BLaER1 treated with 17β-estradiol and CSF1 and Interleukin-3, amounts not matched to agents 10 nM and 100 nM (cell line): ENCODE data around the gene CHAC1.

Experiments used
- H3K27ac ChIP-seq, 11 experiments: shearing (Covaris generic); formaldehyde crosslinking; 2 replicates each; pipeline ENCODE4 v1.8.1; 2022
- H3K27me3 ChIP-seq, 11 experiments: shearing (Covaris generic); formaldehyde crosslinking; 2 replicates each; pipeline ENCODE4 v1.8.1; 2022
- H3K36me3 ChIP-seq, 11 experiments: shearing (Covaris generic); formaldehyde crosslinking; 2 replicates each; pipeline ENCODE4 v1.8.1; 2022
- H3K4me1 ChIP-seq, 10 experiments: shearing (Covaris generic); formaldehyde crosslinking; 2 replicates each; pipeline ENCODE4 v1.8.1; 2022
- H3K4me2 ChIP-seq, 11 experiments: shearing (Covaris generic); formaldehyde crosslinking; 2 replicates each; pipeline ENCODE4 v1.8.1; 2022
- H3K4me3 ChIP-seq, 10 experiments: shearing (Covaris generic); formaldehyde crosslinking; 2 replicates each; pipeline ENCODE4 v1.8.1; 2022
- H3K9ac ChIP-seq, 11 experiments: shearing (Covaris generic); formaldehyde crosslinking; 2 replicates each; pipeline ENCODE4 v1.8.1; 2022
- H3K9me3 ChIP-seq, 11 experiments: shearing (Covaris generic); formaldehyde crosslinking; replicated peaks in 1 of 11; 2 replicates each; pipeline ENCODE4 v1.8.1; 2022
- H4K20me1 ChIP-seq, 11 experiments: shearing (Covaris generic); formaldehyde crosslinking; 2 replicates each; pipeline ENCODE4 v1.8.1; 2022
- Cebpa-rat ChIP-seq, 11 experiments: shearing (Covaris generic); IDR thresholded peaks; 2 replicates each; pipeline ENCODE4 v1.8.1; 2022

Gene CHAC1

DNA sequence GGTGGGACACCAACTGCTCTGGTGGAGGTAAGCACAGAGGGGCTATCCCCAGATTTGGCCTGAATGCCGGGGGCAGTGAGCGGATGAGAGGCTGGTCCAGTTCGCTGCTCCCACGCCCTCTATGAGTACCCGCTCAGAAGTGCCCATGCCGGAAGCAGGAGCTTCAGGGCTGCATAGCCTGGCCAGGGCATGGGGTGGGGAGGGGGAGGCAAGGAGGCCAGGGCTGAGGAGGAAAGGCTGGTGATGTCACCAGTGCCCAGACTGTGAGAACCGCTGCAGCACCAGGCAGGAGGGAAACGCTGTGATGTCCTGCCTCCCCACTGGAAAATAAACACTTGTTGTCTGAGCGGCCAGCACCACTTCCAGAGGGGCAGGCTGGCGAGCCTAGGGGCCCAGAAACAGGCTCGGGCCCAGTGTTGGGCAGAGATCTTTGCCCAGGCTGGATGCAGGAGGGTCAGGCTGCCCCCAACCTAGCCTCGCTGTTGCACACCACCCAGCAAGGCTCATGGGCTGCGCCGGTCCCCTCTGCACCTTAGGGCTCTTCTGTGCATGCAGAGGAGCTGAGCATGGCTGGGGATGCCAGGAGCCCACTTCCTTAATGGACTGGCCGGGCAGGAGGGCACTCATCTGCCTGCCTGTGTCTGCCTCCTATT lies 35.0 kb upstream of the CHAC1 start:
- H3K27me3 ChIP-seq = peaks cover 0 to 22% (median 8%) of the 10 kb centered on the region in 11 experiments; a peak in 17 of 22 replicates
- H3K36me3 ChIP-seq = no peaks in the 10 kb centered on the region
- peak overlapping the region in 6 of 11 experiments; percentile 3 to 52 (median 30); a peak in 7 of 22 replicates for H3K9ac ChIP-seq
- H3K4me2 ChIP-seq = peak overlapping the region; percentile 57 to 92 (median 70)
- no peaks in the 10 kb centered on the region for H4K20me1 ChIP-seq
- no peak for TF ChIP-seq Cebpa-rat (IDR thresholded peaks at IDR 0.05)
- H3K27ac ChIP-seq = peak overlapping the region in 4 of 11 experiments; percentile 7 to 51 (median 22); a peak in 5 of 22 replicates
- no peaks in the 10 kb centered on the region for H3K9me3 ChIP-seq
- H3K4me3 ChIP-seq = no peak overlapping the region
- peaks cover 20 to 69% (median 64%) of the 10 kb centered on the region in 10 experiments; a peak in 19 of 20 replicates for H3K4me1 ChIP-seq

DNA sequence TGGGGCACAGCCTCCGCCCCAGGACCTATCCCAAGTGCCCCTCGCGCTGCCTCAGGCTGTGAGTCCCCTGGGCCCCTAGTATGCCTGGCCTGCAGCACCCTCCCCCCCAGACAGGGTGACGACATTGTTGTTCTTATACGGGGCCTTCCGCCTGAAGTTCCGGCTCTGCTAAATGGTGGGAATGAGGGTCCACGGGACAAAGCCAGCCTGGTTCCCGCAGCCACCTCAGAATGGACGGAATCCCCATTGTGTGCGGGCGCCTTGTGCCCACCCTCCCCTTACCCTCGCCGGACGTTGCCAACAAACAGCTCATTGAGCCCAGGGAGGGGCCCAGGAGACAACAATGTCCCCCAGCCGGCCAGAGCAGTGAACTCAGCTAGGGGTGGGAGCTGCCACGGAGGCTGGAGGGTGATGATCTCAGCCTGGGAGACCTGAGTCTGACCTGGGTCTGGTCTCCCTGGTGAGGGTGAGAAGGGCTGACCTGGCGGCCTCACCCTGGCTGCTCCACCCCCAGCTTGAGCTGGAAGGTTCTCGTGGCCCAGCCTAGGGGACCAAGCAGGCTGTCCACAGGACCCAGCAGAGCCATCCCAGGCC lies 34.4 kb upstream of the CHAC1 start:
- Histone ChIP-seq H3K27me3 (peaks cover 2 to 29% (median 14%) of the 10 kb centered on the region in 11 experiments; a peak in 21 of 22 replicates), H3K4me1 (peaks cover 20 to 70% (median 64%) of the 10 kb centered on the region in 10 experiments; a peak in 19 of 20 replicates), H3K9ac (0 out of 22 replicates have a peak overlapping the region, but pooled peaks of 1 of the 11 experiments have one; percentile 31), H3K9me3 (no peaks in the 10 kb centered on the region), H3K4me2 (peak overlapping the region in 9 of 11 experiments; percentile 59 to 92 (median 70); a peak in 10 of 22 replicates), H3K27ac (no peak overlapping the region; a peak in 1 of 22 replicates), H4K20me1 (no peaks in the 10 kb centered on the region), H3K4me3 (no peak overlapping the region), H3K36me3 (no peaks in the 10 kb centered on the region)
- TF ChIP-seq Cebpa-rat (IDR thresholded peaks at IDR 0.05) = no peak

DNA sequence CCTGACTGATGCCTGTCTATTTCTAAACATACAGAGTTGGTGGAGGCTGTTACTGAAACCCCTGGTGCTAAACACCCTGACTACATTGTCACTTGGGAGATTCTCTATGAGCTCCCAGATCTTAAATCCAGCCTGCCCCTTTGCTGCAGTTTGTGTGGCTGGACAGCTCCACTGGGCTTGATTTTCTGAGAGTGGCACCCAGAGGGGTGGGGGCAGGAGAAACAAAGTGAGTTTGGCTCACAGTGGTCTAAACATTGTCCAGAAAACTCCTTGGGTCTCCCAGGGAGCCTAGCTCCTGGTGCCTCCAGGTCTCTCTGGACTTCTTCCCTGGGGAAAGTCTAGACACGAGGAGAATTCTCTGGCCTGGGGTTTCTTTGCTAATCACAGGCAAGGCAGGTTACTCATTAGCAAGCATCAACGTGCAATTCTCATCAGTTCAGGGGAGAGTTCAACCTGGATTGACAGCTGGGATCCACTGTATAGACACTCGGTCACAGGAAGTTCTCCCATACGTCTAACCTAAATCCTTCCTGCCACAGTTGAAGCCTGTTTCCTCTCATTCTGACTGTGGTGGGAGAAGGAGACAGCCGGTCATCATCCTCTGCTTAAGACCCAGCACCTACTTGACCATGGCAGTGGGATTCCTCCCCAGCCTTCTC lies 31.2 kb upstream of the CHAC1 start:
- Histone ChIP-seq H4K20me1 (peaks cover 0 to 17% (median 5%) of the 10 kb centered on the region in 11 experiments; a peak in 7 of 22 replicates), H3K9me3 (no peaks in the 10 kb centered on the region), H3K4me3 (no peak overlapping the region), H3K36me3 (no peaks in the 10 kb centered on the region), H3K27me3 (peaks cover 34 to 58% (median 46%) of the 10 kb centered on the region in 11 experiments), H3K4me2 (peak overlapping the region in 10 of 11 experiments; percentile 20 to 62 (median 42); a peak in 19 of 22 replicates), H3K4me1 (peaks cover 27 to 63% (median 57%) of the 10 kb centered on the region in 10 experiments), H3K9ac (no peak overlapping the region), H3K27ac (no peak overlapping the region)
- TF ChIP-seq Cebpa-rat (IDR thresholded peaks at IDR 0.05) = no peak

DNA sequence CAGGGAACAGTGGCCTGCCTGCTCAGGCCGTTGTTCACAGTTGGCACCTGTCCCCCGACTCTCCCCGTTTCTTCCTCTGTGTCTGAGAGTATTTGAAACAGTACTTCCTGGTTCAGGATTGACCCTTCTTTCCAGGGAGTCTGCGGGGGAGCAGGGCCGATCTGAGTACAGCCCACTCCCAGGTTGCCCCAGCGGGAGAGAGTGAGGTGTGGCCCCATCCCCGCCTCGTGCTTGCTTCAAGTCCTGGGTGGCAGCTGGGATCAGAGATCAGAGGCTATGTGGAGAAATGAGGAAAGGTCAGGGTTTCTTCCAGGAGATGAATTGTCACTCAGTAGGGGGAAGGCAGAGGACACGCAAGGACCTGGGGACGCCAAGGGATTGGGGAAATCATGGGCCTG lies 30.7 kb upstream of the CHAC1 start:
- Histone ChIP-seq H3K9ac (no peak overlapping the region), H3K27ac (no peak overlapping the region), H3K9me3 (no peaks in the 10 kb centered on the region), H3K4me3 (no peak overlapping the region), H3K27me3 (peaks cover 39 to 59% (median 49%) of the 10 kb centered on the region in 11 experiments), H4K20me1 (peaks cover 0 to 22% (median 9%) of the 10 kb centered on the region in 11 experiments; a peak in 7 of 22 replicates), H3K4me1 (peaks cover 31 to 63% (median 57%) of the 10 kb centered on the region in 10 experiments), H3K4me2 (peak overlapping the region in 10 of 11 experiments; percentile 20 to 62 (median 42); a peak in 20 of 22 replicates), H3K36me3 (no peaks in the 10 kb centered on the region)
- no peak for TF ChIP-seq Cebpa-rat (IDR thresholded peaks at IDR 0.05)

DNA sequence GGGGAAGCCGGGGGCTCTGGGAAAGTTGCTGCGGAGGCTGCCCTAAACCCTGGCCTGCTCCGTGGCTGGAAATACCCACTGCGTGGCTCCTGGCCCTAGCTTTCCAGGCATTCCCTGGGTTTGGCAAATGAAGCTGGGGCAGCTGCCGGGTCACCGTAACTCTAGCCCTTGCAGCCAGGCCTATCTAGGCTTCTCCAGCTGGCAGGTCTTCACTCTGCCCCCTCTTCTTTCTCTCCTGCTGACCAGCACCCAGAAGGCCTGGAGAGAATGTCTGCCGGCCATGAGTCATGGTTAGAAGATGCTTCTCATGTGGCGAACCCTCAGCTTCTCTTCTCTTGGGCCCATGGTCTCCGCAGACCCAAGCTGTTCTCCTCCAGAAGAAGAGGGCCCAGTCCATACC lies 29.7 kb upstream of the CHAC1 start:
- H3K36me3 ChIP-seq = no peaks in the 10 kb centered on the region
- H4K20me1 ChIP-seq = peaks cover 0 to 27% (median 10%) of the 10 kb centered on the region in 11 experiments; a peak in 9 of 22 replicates
- no peak overlapping the region for H3K27ac ChIP-seq
- H3K4me1 ChIP-seq = peaks cover 31 to 63% (median 53%) of the 10 kb centered on the region in 10 experiments
- no peak overlapping the region for H3K4me3 ChIP-seq
- peak overlapping the region in 9 of 11 experiments; percentile 17 to 62 (median 44); a peak in 11 of 22 replicates for H3K4me2 ChIP-seq
- peaks cover 49 to 66% (median 58%) of the 10 kb centered on the region in 11 experiments for H3K27me3 ChIP-seq
- no peak overlapping the region for H3K9ac ChIP-seq
- TF ChIP-seq Cebpa-rat (IDR thresholded peaks at IDR 0.05) = no peak
- H3K9me3 ChIP-seq = no peaks in the 10 kb centered on the region

DNA sequence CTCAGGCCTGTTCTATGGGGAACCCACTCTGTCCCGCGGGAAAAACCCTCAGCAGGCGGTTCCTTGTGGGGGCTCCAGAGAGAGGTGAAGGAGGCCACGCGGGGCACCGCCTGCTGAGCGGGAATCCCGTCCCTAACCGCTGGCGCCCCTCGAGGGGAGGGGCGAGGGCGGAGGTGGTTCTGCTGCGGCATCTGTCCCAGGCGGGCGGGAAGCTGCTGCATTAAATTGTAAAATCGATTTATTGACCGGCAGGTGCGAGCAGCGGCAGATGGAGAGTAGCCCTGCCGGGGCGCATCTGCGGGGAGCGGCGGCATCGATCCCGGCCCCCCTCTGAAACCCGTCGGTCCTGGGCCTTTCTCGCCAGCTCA lies 27.8 kb upstream of the CHAC1 start:
- Histone ChIP-seq H4K20me1 (peaks cover 0 to 45% (median 22%) of the 10 kb centered on the region in 11 experiments; a peak in 14 of 22 replicates), H3K27ac (0 out of 22 replicates have a peak overlapping the region, but pooled peaks of 1 of the 11 experiments have one; percentile 13), H3K4me1 (peaks cover 48 to 80% (median 72%) of the 10 kb centered on the region in 10 experiments), H3K4me2 (peak overlapping the region; percentile 90 to 100 (median 99)), H3K4me3 (peak overlapping the region in 7 of 10 experiments; percentile 29 to 62 (median 47); a peak in 11 of 20 replicates), H3K9me3 (no peaks in the 10 kb centered on the region), H3K27me3 (peaks cover 68 to 86% (median 77%) of the 10 kb centered on the region in 11 experiments), H3K36me3 (no peaks in the 10 kb centered on the region), H3K9ac (peak overlapping the region in 3 of 11 experiments; percentile 13 to 45 (median 44); a peak in 4 of 22 replicates)
- no peak for TF ChIP-seq Cebpa-rat (IDR thresholded peaks at IDR 0.05)

DNA sequence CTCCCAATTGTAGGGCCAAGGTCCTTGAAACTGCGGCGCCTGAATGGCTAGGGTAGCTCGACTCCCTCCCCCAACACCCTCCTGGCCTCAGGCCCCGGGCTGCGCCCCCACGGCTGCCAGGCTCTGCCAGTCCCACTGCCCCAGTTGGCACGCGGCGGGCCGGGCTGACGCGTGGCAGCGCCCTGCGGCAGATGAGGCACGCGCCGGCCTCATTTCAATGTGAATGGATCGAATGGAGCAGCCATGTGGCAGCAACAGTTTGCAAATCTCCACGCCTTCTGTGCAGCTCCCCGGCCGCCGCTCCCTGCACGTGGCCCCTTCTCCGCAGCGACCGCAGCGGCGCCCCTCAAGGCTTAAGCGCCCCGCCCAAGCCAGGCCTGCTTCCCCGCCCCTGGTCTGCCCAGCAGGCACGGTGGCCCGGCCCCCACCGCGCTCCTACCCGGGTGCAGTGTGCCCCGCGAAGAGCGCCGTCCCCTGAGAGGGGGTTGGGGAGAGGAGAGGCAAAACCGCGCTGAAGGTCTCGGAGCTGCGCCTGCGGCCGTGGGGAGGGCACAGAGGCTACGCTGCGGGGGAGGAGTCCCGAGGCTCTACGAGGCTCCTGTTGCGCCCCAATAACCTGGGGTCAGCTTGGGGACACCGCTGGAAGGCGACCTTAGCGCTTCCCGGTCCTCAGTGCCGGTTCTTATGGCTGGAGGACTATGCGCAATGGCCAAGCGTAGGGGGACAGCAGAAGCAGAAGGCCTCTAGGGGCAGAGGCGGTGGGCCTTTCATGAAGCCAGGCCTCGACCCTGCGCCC lies 27.2 kb upstream of the CHAC1 start:
- Histone ChIP-seq H3K4me1 (peaks cover 54 to 86% (median 78%) of the 10 kb centered on the region in 10 experiments), H3K4me2 (peak overlapping the region; percentile 90 to 100 (median 99)), H3K27me3 (peaks cover 74 to 92% (median 83%) of the 10 kb centered on the region in 11 experiments), H3K9me3 (no peaks in the 10 kb centered on the region), H3K36me3 (no peaks in the 10 kb centered on the region), H3K27ac (peak overlapping the region in 2 of 11 experiments; percentile 11 to 13; a peak in 2 of 22 replicates), H3K9ac (peak overlapping the region in 8 of 11 experiments; percentile 0 to 68 (median 26); a peak in 8 of 22 replicates), H3K4me3 (peak overlapping the region; percentile 29 to 62 (median 44); a peak in 18 of 20 replicates), H4K20me1 (peaks cover 0 to 50% (median 24%) of the 10 kb centered on the region in 11 experiments; a peak in 15 of 22 replicates)
- TF ChIP-seq Cebpa-rat (IDR thresholded peaks at IDR 0.05) = no peak
